Measurements from ENCODE around the gene ITIH6. TPM values are rescaled to one million over a fixed set of nuclear protein-coding genes. Genes with fewer than 3 reads are reported as not detected.

ITIH6 gene
- total and polyA plus RNA-seq, 2 donors (not counting 1 experiment from before 2014, with no cell fraction given) = not detected

- DNase-seq = no peak
- ChIA-PET POLR2A (no interaction called here), CTCF (no interaction called here)
- no peaks in the 10 kb centered on the region for H3K9me3 ChIP-seq (ENCODE audit: control extremely low read depth in 1 of 3, control insufficient read depth in 2 of 3, insufficient read depth in 1 of 3, low read length in 2 of 3)
- H3K4me1 Mint-ChIP-seq = no peaks in the 10 kb centered on the region
- H4K20me1 ChIP-seq (ENCODE audit: control insufficient read depth, insufficient read depth, low read length, poor library complexity, severe bottlenecking) = no peaks in the 10 kb centered on the region
- no peak overlapping the region for H3K4me2 ChIP-seq (replicated peaks; ENCODE audit: low read depth, low read length, poor library complexity, severe bottlenecking)
- no peaks in the 10 kb centered on the region for H3K79me2 ChIP-seq (ENCODE audit: control insufficient read depth, insufficient read depth, low read length)
- no peak for ATAC-seq (ENCODE audit: low read depth)
- H3K27me3 ChIP-seq (replicated peaks in 1 of 4; ENCODE audit: control extremely low read depth in 1 of 4, control insufficient read depth in 3 of 4, insufficient read depth in 4 of 4, low read length in 3 of 4) = no peaks in the 10 kb centered on the region
- peaks cover 8% of the 10 kb centered on the region for H3K27me3 Mint-ChIP-seq
- H3K36me3 ChIP-seq (replicated peaks in 1 of 2; ENCODE audit: control extremely low read depth in 1 of 2, control insufficient read depth in 1 of 2, extremely low read depth in 1 of 2, insufficient read depth in 2 of 2, low read length in 1 of 2) = no peaks in the 10 kb centered on the region
- intact Hi-C loops (cut with micrococcal nuclease) = no loop called here
- TF ChIP-seq EZH2 (IDR thresholded peaks at IDR 0.05; ENCODE audit: borderline replicate concordance, insufficient read depth, low read depth, low read length, poor library complexity, severe bottlenecking) = no peak
- TF ChIP-seq CTCF (IDR thresholded peaks at IDR 0.05) = no peak
- no peak overlapping the region for H3K9ac ChIP-seq (ENCODE audit: low read length)
- no peak overlapping the region for H2AFZ ChIP-seq (ENCODE audit: insufficient read depth, low read depth, low read length, poor library complexity, severe bottlenecking)
- no peak overlapping the region for H3K27ac ChIP-seq (ENCODE audit: low read length in 2 of 2)
- no peak overlapping the region for H3K4me3 ChIP-seq (ENCODE audit: control extremely low read depth in 1 of 5, extremely low read depth in 1 of 5, insufficient read depth in 1 of 5, low read depth in 2 of 5, low read length in 4 of 5)
- H3K27ac Mint-ChIP-seq = no peak overlapping the region
- H3K9me3 Mint-ChIP-seq (ENCODE audit: insufficient read depth) = no peaks in the 10 kb centered on the region
- no peak overlapping the region for H3K4me3 Mint-ChIP-seq
- no peaks in the 10 kb centered on the region for H3K4me1 ChIP-seq (ENCODE audit: control insufficient read depth in 2 of 2, insufficient read depth in 2 of 2, low read length in 2 of 2)
- 95% methylated on average over 7 of the region's 14 CpGs for WGBS (ENCODE audit: insufficient coverage)
Measured at GRCh38 chrX:54711735-54712134, 86.3 kb downstream of the ITIH6 start.

DNA sequence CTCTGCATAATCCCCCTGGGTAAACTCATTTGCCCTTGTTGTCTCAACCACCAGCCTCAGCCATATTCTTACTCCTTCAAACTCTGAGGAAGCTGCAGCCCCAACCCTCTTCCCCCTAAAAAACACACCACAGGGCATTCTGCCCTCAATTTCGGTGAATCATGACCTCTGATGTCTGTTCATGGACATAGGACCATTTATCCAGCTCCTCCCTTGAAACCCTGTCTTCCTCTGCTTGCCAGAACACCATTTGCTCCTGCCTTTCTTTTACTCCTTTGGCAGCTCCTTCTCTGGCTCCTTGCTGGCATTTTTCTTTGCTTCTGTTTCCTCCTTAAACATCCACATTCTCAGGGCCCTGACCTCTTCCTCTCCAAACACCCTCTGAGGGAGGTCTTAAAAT is 87.1 kb downstream of the ITIH6 start:
- TF ChIP-seq EZH2 (IDR thresholded peaks at IDR 0.05; ENCODE audit: borderline replicate concordance, insufficient read depth, low read depth, low read length, poor library complexity, severe bottlenecking) (no peak), CTCF (IDR thresholded peaks at IDR 0.05) (no peak)

More for the DNA sequence above, 87.1 kb downstream of the ITIH6 start:
- H4K20me1 ChIP-seq (ENCODE audit: control insufficient read depth, insufficient read depth, low read length, poor library complexity, severe bottlenecking) = no peaks in the 10 kb centered on the region
- Mint-ChIP-seq H3K9me3 (ENCODE audit: insufficient read depth) (no peaks in the 10 kb centered on the region), H3K27ac (no peak overlapping the region), H3K4me3 (no peak overlapping the region), H3K27me3 (peaks cover 13% of the 10 kb centered on the region), H3K4me1 (no peaks in the 10 kb centered on the region)
- H2AFZ ChIP-seq (ENCODE audit: insufficient read depth, low read depth, low read length, poor library complexity, severe bottlenecking) = no peak overlapping the region
- ChIA-PET POLR2A (no interaction called here), CTCF (no interaction called here)
- H3K9ac ChIP-seq (ENCODE audit: low read length) = no peak overlapping the region
- DNase-seq (no peak), ATAC-seq (ENCODE audit: low read depth) (no peak)
- H3K4me2 ChIP-seq (replicated peaks; ENCODE audit: low read depth, low read length, poor library complexity, severe bottlenecking) = no peak overlapping the region
- H3K4me3 ChIP-seq (ENCODE audit: control extremely low read depth in 1 of 5, extremely low read depth in 1 of 5, insufficient read depth in 1 of 5, low read depth in 2 of 5, low read length in 4 of 5) = no peak overlapping the region
- H3K4me1 ChIP-seq (ENCODE audit: control insufficient read depth in 2 of 2, insufficient read depth in 2 of 2, low read length in 2 of 2) = no peaks in the 10 kb centered on the region
- H3K79me2 ChIP-seq (ENCODE audit: control insufficient read depth, insufficient read depth, low read length) = no peaks in the 10 kb centered on the region
- no peaks in the 10 kb centered on the region for H3K9me3 ChIP-seq (ENCODE audit: control extremely low read depth in 1 of 3, control insufficient read depth in 2 of 3, insufficient read depth in 1 of 3, low read length in 2 of 3)
- H3K27ac ChIP-seq (ENCODE audit: low read length in 2 of 2) = no peak overlapping the region
- H3K36me3 ChIP-seq (replicated peaks in 1 of 2; ENCODE audit: control extremely low read depth in 1 of 2, control insufficient read depth in 1 of 2, extremely low read depth in 1 of 2, insufficient read depth in 2 of 2, low read length in 1 of 2) = no peaks in the 10 kb centered on the region
- no CpG with 5 or more reads among the region's 1 CpG for WGBS (ENCODE audit: insufficient coverage)
- intact Hi-C loops (cut with micrococcal nuclease) = no loop called here
- H3K27me3 ChIP-seq (replicated peaks in 1 of 4; ENCODE audit: control extremely low read depth in 1 of 4, control insufficient read depth in 3 of 4, insufficient read depth in 4 of 4, low read length in 3 of 4) = no peaks in the 10 kb centered on the region

Measured in B cell (primary cell).